T-helper 1 cell treated with Interleukin-12 subunit alpha and Interleukin-12 subunit beta and Interleukin-4 antibody, amounts not matched to agents 30 μg/mL and 1 μg/mL, for 36 hours (primary cell): Measurements from ENCODE around the gene PARD3.
"Not testable (repeated sequence)": the region's sequence is repeated elsewhere in the genome, so short reads cannot be mapped to it uniquely, and the experiment has no call there.

Experiments
- H3K27ac Mint-ChIP-seq: one replicate; pipeline ENCODE4 v1.8.0; 2021; ENCODE audit warnings: mild to moderate bottlenecking, mixed read lengths
- H3K27me3 Mint-ChIP-seq: one replicate; pipeline ENCODE4 v1.8.0; 2021; ENCODE audit warnings: low read depth, mixed read lengths
- H3K36me3 Mint-ChIP-seq: one replicate; pipeline ENCODE4 v1.8.0; 2021; ENCODE audit warnings: low read depth, mixed read lengths
- H3K4me1 Mint-ChIP-seq: one replicate; pipeline ENCODE4 v1.8.0; 2021; ENCODE audit warnings: low read depth, mixed read lengths
- H3K4me3 Mint-ChIP-seq: one replicate; pipeline ENCODE4 v1.8.0; 2021; ENCODE audit warnings: mild to moderate bottlenecking, moderate library complexity, mixed read lengths
- H3K9me3 Mint-ChIP-seq: one replicate; pipeline ENCODE4 v1.8.0; 2021; ENCODE audit warnings: mixed read lengths

The PARD3 gene

DNA sequence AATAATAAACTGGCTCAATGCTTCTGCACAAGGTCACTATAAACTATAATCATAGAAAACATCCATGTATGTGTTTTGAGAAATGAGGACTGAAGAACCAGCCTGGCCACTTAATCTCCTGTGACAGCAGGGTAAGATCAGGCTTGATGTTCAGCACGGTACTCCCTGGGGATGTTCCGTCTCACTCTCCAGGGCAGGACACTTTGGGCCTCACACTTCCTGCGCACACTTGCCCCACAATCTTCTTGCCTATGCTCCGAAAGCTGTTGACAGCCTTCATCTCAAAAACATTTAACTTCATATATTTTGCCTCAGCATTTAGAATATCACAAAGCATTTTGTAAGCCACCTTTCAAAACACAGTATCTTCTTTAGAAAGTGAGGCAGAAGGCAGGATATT, 92.7 kb downstream of the PARD3 start:
- Mint-ChIP-seq H3K27ac (no peak overlapping the region), H3K9me3 (no peaks in the 10 kb centered on the region), H3K36me3 (no peaks in the 10 kb centered on the region), H3K27me3 (no peaks in the 10 kb centered on the region), H3K4me3 (no peak overlapping the region), H3K4me1 (no peaks in the 10 kb centered on the region)

- H3K27ac Mint-ChIP-seq, result no peak overlapping the region
- no peaks in the 10 kb centered on the region for H3K9me3 Mint-ChIP-seq
- no peaks in the 10 kb centered on the region for H3K27me3 Mint-ChIP-seq
- no peaks in the 10 kb centered on the region for H3K4me1 Mint-ChIP-seq
- no peak overlapping the region for H3K4me3 Mint-ChIP-seq
- H3K36me3 Mint-ChIP-seq, result no peaks in the 10 kb centered on the region
These were observed 93.8 kb downstream of the PARD3 start for GRCh38 chr10:34721208-34721840.

DNA sequence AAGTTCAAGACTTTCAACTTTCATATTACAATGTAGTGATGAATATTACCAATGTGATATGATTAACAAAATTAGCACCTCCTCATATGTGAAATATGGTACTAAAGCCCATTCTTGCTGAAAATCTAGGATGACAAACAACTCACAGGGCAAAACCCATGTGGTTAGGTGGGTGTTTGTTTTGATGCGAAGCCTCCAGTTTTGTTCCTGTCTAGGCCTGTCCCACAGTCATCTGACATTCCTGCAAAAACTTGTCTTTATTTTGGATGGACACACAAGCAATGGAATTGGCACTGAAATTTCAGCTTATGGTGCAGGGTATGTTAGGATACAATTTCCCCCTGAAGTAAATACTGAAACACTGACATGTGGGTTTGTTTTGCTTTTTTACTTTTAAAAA, 95.3 kb downstream of the PARD3 start:
- Mint-ChIP-seq H3K27ac (no peak overlapping the region), H3K9me3 (no peaks in the 10 kb centered on the region), H3K36me3 (no peaks in the 10 kb centered on the region), H3K27me3 (no peaks in the 10 kb centered on the region), H3K4me3 (no peak overlapping the region), H3K4me1 (no peaks in the 10 kb centered on the region)

GRCh38 chr10:34719328-34719727, 95.8 kb downstream of the PARD3 start:
- Mint-ChIP-seq H3K9me3 (no peaks in the 10 kb centered on the region), H3K27me3 (no peaks in the 10 kb centered on the region), H3K4me1 (no peaks in the 10 kb centered on the region), H3K36me3 (no peaks in the 10 kb centered on the region), H3K4me3 (no peak overlapping the region), H3K27ac (no peak overlapping the region)

DNA sequence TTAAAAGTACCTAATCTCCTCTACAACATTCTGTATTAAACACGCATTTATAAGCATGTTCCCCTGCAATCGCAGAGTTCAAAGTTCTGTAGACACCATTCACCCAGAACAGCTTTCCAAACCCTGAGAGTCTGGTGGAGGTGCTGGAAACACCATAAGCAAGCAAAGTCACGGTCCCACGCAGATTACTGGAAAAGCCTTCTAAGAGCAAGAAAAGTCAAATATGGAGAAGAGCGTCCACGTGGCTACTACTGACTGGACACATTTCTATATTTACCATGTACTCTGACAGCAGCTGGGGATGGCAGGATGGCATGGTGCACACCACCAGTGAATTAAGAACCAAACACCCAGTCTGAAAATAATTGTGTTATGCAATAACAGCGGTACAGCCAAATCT, 97.7 kb downstream of the PARD3 start:
- H3K4me1 Mint-ChIP-seq, result no peaks in the 10 kb centered on the region
- no peaks in the 10 kb centered on the region for H3K9me3 Mint-ChIP-seq
- H3K27ac Mint-ChIP-seq, result no peak overlapping the region
- no peaks in the 10 kb centered on the region for H3K27me3 Mint-ChIP-seq
- H3K36me3 Mint-ChIP-seq, result no peaks in the 10 kb centered on the region
- no peak overlapping the region for H3K4me3 Mint-ChIP-seq

DNA sequence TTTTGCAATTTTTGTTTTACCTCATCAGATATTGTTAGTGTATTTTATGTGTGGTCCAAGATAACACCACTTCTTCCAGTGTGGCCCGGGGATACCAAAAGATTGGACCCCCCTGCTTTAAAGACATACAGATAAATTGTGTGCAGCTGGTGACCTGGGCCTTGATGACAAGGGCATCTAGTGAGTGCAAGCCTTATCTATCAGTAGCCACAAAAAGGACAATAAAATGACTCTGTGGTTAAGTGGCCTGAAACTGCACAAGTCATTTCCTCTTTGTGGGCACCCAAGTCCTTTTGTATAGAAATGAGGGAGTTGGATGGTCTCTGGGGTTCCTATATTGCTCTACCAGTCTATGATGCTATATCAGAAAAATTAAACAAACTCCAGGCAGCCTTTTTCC, 98.1 kb downstream of the PARD3 start:
- H3K36me3 Mint-ChIP-seq, result no peaks in the 10 kb centered on the region
- no peaks in the 10 kb centered on the region for H3K9me3 Mint-ChIP-seq
- H3K4me3 Mint-ChIP-seq, result no peak overlapping the region
- no peaks in the 10 kb centered on the region for H3K4me1 Mint-ChIP-seq
- no peak overlapping the region for H3K27ac Mint-ChIP-seq
- no peaks in the 10 kb centered on the region for H3K27me3 Mint-ChIP-seq

DNA sequence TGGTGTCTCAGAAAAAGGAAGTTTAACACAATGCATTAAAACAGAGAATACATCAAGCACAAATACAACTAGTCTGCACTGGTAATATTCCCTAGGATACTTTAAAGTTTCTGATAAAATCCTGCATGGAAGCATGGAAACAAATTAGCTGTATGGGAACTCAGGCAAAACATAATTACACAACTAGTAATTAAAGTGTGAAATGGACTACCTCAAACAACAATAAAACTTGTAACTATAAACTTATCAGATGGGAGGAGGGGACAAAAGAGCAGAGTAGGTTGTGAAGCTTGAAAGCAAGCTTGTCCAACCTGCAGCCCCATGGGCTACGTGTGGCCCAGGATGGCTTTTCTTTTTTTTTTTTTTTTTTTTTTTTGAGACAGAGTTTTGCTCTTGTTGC, 98.9 kb downstream of the PARD3 start:
- H3K4me3 Mint-ChIP-seq, result no peak overlapping the region
- no peaks in the 10 kb centered on the region for H3K27me3 Mint-ChIP-seq
- H3K36me3 Mint-ChIP-seq, result no peaks in the 10 kb centered on the region
- H3K27ac Mint-ChIP-seq, result no peak overlapping the region
- no peaks in the 10 kb centered on the region for H3K9me3 Mint-ChIP-seq
- H3K4me1 Mint-ChIP-seq, result no peaks in the 10 kb centered on the region

- Mint-ChIP-seq H3K9me3 (no peaks in the 10 kb centered on the region), H3K4me1 (no peaks in the 10 kb centered on the region), H3K27me3 (no peaks in the 10 kb centered on the region), H3K27ac (no peak overlapping the region), H3K4me3 (no peak overlapping the region), H3K36me3 (no peaks in the 10 kb centered on the region)
These were observed 99.4 kb downstream of the PARD3 start for GRCh38 chr10:34715511-34716187.

- Mint-ChIP-seq H3K9me3 (no peaks in the 10 kb centered on the region), H3K27ac (no peak overlapping the region), H3K4me1 (no peaks in the 10 kb centered on the region), H3K4me3 (no peak overlapping the region), H3K36me3 (no peaks in the 10 kb centered on the region), H3K27me3 (no peaks in the 10 kb centered on the region)
These were observed 101.2 kb downstream of the PARD3 start for GRCh38 chr10:34713875-34714274.

GRCh38 chr10:34711500-34711899, 103.6 kb downstream of the PARD3 start:
- Mint-ChIP-seq H3K27ac (no peak overlapping the region), H3K4me3 (no peak overlapping the region)

DNA sequence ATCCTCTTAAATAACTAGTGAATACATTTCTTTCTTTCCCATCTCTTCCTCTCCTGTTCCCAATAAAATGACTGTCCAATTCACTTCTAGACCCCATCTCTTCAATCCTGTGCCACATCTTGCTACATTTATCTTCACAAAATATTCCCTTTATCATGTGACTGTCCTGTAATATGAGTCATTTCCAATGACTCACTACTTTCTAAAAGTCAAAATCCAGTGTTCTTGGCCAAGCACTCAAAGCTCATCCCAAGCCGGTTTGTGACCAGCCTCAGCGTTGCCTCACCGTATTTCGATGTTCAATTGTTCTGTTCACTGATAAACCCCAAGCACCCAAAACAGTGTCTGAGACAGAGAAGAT, 104.7 kb downstream of the PARD3 start:
- Mint-ChIP-seq H3K9me3 (no peaks in the 10 kb centered on the region), H3K36me3 (no peaks in the 10 kb centered on the region), H3K27me3 (no peaks in the 10 kb centered on the region)

More at GRCh38 chr10:34711500-34711899, 103.6 kb downstream of the PARD3 start:
- Mint-ChIP-seq H3K4me1 (no peaks in the 10 kb centered on the region), H3K27me3 (no peaks in the 10 kb centered on the region), H3K9me3 (no peaks in the 10 kb centered on the region), H3K36me3 (no peaks in the 10 kb centered on the region)

DNA sequence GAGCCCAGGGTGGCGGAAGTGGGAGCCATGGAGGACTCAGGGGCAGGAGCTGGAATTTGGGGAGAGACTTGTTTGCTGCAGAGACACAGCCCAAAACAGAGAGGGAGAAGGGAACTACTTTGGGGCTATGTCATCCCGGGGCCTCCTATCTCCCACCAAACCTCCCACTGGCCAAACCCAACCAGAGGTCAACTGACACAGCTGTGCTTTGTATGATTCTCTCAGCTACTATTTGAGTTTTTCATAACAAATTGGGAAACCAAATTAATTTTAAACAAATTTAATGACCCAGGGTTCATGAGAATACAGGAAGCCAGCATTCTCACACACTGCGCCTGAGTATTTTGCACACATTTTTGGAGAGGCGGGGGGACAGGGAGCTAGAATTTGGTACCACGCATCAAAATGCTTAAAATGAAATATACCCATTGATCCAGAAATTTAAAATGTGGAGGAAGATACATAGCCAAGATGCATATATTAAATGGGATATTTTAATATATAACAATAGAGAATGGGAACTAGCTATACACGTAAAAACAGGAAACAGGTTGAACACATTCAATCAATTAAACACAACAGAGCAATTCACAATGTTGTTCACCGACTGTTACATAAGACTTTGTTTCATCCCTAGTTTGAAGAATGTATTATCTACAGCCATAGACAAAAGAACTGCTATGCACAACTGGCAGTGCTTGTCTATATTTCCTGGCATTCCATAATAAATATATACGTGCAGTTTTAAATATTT, 105.3 kb downstream of the PARD3 start:
- H3K4me1 Mint-ChIP-seq, result peaks cover 2% of the 10 kb centered on the region
- no peaks in the 10 kb centered on the region for H3K36me3 Mint-ChIP-seq
- H3K27me3 Mint-ChIP-seq, result no peaks in the 10 kb centered on the region
- no peak overlapping the region for H3K27ac Mint-ChIP-seq
- H3K9me3 Mint-ChIP-seq, result no peaks in the 10 kb centered on the region
- H3K4me3 Mint-ChIP-seq, result no peak overlapping the region

More for the DNA sequence above, 104.7 kb downstream of the PARD3 start:
- H3K4me1 Mint-ChIP-seq, result peaks cover 2% of the 10 kb centered on the region
- no peak overlapping the region for H3K4me3 Mint-ChIP-seq
- no peak overlapping the region for H3K27ac Mint-ChIP-seq

DNA sequence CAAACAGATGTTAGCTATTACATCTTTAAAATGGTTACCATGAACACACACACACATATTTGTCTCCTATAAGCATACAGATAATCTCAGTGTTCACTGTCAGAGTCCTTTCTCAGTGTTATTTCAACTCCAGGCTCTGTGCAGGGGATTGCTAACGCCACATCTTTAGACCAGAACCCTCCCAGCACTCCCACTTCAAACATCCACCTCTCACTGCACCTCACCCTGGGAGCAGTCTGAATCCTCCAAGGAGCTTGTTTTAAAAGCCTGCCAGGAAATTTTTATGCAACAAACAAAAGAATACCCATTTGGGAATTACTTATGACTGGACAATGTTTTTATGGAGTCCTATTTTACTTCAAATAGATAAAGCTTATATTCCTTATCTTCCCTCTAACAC, 107.4 kb downstream of the PARD3 start:
- no peaks in the 10 kb centered on the region for H3K9me3 Mint-ChIP-seq
- peaks cover 5% of the 10 kb centered on the region for H3K27me3 Mint-ChIP-seq

DNA sequence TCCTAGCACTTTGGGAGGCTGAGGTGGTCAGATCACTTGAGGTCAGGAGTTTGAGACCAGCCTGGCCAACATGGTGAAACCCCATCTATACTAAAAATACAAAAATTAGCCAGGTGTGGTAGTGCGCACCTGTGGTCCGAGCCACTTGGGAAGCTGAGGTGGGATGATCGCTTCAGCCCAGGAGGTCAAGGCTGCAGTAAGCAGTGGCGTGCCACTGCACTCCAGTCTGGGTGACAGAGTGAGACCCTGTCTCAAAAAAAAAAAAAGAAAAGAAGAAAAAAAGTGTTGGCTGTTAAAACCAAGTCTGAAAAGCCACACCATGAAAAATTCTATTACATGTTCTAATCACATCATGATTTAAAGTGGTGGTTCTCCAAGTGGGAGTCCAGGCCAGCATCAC, 108.1 kb downstream of the PARD3 start:
- H3K27me3 Mint-ChIP-seq, H3K27ac Mint-ChIP-seq, H3K4me3 Mint-ChIP-seq, H3K9me3 Mint-ChIP-seq, H3K36me3 Mint-ChIP-seq, H3K4me1 Mint-ChIP-seq: not testable (repeated sequence)

More for the DNA sequence above, 107.4 kb downstream of the PARD3 start:
- no peak overlapping the region for H3K27ac Mint-ChIP-seq
- peaks cover 2% of the 10 kb centered on the region for H3K4me1 Mint-ChIP-seq
- H3K36me3 Mint-ChIP-seq, result no peaks in the 10 kb centered on the region
- no peak overlapping the region for H3K4me3 Mint-ChIP-seq

DNA sequence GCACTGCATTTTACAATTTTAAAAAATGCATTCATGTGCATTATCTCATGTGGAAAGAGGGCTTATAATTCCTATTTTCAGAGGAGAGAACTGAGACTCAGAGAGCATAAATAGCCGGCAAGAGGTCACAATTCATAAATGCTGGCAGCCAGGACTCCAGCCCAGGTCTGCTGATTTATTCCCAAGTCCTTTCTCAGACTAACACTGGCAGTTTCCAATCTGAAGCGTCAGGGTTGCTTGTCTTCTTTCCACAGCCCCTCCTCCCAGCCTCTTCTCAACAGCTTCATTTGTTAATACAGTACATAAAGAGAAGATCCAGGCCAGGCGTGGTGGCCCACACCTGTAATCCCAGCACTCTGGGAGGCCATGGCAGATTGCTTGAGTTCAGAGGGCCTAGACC, 108.9 kb downstream of the PARD3 start:
- Mint-ChIP-seq H3K9me3 (no peaks in the 10 kb centered on the region), H3K27me3 (peaks cover 5% of the 10 kb centered on the region), H3K4me3 (no peak overlapping the region), H3K27ac (no peak overlapping the region), H3K36me3 (no peaks in the 10 kb centered on the region), H3K4me1 (peaks cover 2% of the 10 kb centered on the region)
